ENCODE data around the gene C19orf12. TPM values are rescaled to one million over a fixed set of nuclear protein-coding genes. Genes with fewer than 3 reads are reported as not detected.

C19orf12 gene
- total RNA-seq, 1 experiment from 2014 or later = 10.0 TPM

DNA sequence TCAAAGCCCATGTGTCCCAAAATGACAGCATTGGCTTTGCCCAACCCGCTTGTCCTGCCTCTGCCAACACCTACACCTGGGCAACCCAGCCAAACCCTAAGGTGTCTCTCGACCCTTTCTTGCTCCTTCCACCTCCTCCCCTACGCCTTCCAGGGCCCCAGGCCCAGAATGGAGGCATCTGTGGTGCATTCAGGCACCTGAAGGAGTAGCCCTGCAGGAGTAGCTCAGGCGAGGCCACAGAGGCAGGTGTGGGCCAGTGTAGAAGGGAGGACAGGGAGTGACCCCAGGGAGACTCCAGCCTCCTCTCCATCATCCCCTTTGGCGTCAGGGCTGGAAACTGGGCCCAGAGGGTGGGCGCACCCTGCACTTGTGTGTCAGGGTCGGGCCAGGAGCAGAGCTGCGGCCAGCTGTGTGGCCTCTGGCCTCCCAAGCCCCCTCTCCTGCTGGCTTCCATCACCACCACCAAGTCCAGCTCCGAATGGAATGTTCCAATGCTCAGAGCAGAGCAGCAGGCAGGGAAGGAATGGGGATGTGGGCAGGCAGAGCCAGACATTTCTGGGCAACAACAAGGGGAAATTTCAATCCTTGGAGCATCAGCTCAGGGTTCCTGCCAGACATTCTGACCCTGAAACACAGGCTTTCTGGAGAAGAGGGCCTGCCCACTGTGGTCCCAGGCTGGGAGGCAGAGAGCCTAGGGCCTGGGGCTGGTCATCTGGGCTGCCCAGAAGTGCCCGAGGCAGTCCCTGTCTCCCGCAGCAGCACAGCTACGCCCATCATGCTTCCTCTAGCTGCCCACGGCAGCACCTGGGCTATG, 33.4 kb downstream of the C19orf12 start:
- BruUV-seq (replicated peaks) = no TSS peak
- intact Hi-C loops (cut with micrococcal nuclease) = no loop called here
- ATAC-seq = no peak
- no peaks in the 10 kb centered on the region for H3K27me3 ChIP-seq (ENCODE audit: insufficient read depth, low read length)
- ChIA-PET CTCF (no interaction called here), RAD21 (ENCODE audit: low non-redundant PET in 1 of 2, low total read pairs in 2 of 2, uncharacterized antibody in 2 of 2, unreplicated experiment in 2 of 2) (no interaction called here), POLR2A (no interaction called here)
- H3K9me3 ChIP-seq (ENCODE audit: control insufficient read depth in 1 of 2, insufficient read depth in 1 of 2, low read depth in 1 of 2, low read length in 2 of 2) = no peaks in the 10 kb centered on the region
- H3K36me3 ChIP-seq (ENCODE audit: control insufficient read depth in 1 of 2, insufficient read depth in 2 of 2, low read length in 2 of 2) = no peaks in the 10 kb centered on the region
- no peaks in the 10 kb centered on the region for H3K79me2 ChIP-seq (ENCODE audit: insufficient read depth, low read length)
- H4K20me1 ChIP-seq (ENCODE audit: insufficient read depth) = no peaks in the 10 kb centered on the region
- no peak overlapping the region for H3K4me2 ChIP-seq (ENCODE audit: low read length)
- TF ChIP-seq SRF (IDR thresholded peaks at IDR 0.05; ENCODE audit: low read depth) (no peak), ZFX (IDR thresholded peaks at IDR 0.05) (no peak), YY1 (IDR thresholded peaks at IDR 0.05; ENCODE audit: extremely low read depth, insufficient replicate concordance, low read depth, low read length) (no peak)
- TF ChIP-seq, protein P1, sequence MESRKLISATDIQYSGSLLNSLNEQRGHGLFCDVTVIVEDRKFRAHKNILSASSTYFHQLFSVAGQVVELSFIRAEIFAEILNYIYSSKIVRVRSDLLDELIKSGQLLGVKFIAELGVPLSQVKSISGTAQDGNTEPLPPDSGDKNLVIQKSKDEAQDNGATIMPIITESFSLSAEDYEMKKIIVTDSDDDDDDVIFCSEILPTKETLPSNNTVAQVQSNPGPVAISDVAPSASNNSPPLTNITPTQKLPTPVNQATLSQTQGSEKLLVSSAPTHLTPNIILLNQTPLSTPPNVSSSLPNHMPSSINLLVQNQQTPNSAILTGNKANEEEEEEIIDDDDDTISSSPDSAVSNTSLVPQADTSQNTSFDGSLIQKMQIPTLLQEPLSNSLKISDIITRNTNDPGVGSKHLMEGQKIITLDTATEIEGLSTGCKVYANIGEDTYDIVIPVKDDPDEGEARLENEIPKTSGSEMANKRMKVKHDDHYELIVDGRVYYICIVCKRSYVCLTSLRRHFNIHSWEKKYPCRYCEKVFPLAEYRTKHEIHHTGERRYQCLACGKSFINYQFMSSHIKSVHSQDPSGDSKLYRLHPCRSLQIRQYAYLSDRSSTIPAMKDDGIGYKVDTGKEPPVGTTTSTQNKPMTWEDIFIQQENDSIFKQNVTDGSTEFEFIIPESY (IDR thresholded peaks at IDR 0.05; ENCODE audit: extremely low read depth, insufficient replicate concordance, low read length) = no peak
- TF ChIP-seq, protein P2, sequence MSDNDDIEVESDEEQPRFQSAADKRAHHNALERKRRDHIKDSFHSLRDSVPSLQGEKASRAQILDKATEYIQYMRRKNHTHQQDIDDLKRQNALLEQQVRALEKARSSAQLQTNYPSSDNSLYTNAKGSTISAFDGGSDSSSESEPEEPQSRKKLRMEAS (IDR thresholded peaks at IDR 0.05) = no peak
- DNase-seq (ENCODE audit: low read depth, low spot score) = no peak
- H3K4me1 ChIP-seq (ENCODE audit: control insufficient read depth in 1 of 2, insufficient read depth in 2 of 2, low read length in 2 of 2) = no peaks in the 10 kb centered on the region
- no peak overlapping the region for H3K27ac ChIP-seq (ENCODE audit: low read depth, low read length)
- no peak overlapping the region for H3K9ac ChIP-seq (ENCODE audit: low read length)
- H2AFZ ChIP-seq (ENCODE audit: low read depth, low read length, poor library complexity, severe bottlenecking) = no peak overlapping the region
- H3K4me3 ChIP-seq (replicated peaks in 1 of 2; ENCODE audit: low read depth in 1 of 2, low read length in 2 of 2) = no peak overlapping the region
- H3K9me2 ChIP-seq (ENCODE audit: insufficient read depth) = no peaks in the 10 kb centered on the region

DNA sequence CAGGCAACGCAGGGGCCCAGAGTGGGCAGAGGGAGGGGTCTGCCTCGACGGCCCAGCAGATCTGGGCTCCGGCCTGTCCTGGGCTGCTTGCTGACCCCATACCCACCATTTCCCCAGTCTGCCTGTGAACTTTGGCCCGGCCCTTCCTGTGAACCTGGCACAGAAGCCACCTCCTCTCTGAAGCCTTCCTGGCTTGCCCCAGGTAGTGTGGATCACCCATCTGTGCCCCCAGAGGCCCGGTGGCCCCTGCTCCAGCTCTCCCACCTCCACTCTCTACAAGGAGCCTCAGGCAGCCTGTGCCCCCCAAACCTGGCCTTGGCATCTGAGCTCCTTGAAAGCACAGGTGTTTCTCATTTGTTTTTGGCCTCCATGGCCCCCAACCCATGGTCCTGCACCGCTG, 34.1 kb downstream of the C19orf12 start:
- no peaks in the 10 kb centered on the region for H3K9me3 ChIP-seq (ENCODE audit: control insufficient read depth in 1 of 2, insufficient read depth in 1 of 2, low read depth in 1 of 2, low read length in 2 of 2)
- POLR2A ChIA-PET = no interaction called here
- H3K4me2 ChIP-seq (ENCODE audit: low read length) = no peak overlapping the region
- no TSS peak for BruUV-seq (replicated peaks)
- H2AFZ ChIP-seq (ENCODE audit: low read depth, low read length, poor library complexity, severe bottlenecking) = no peak overlapping the region
- ATAC-seq (no peak), DNase-seq (ENCODE audit: low read depth, low spot score) (no peak)
- H3K79me2 ChIP-seq (ENCODE audit: insufficient read depth, low read length) = no peaks in the 10 kb centered on the region
- no peak overlapping the region for H3K27ac ChIP-seq (ENCODE audit: low read depth, low read length)
- no peaks in the 10 kb centered on the region for H3K4me1 ChIP-seq (ENCODE audit: control insufficient read depth in 1 of 2, insufficient read depth in 2 of 2, low read length in 2 of 2)
- no peaks in the 10 kb centered on the region for H3K27me3 ChIP-seq (ENCODE audit: insufficient read depth, low read length)
- no peak overlapping the region for H3K4me3 ChIP-seq (replicated peaks in 1 of 2; ENCODE audit: low read depth in 1 of 2, low read length in 2 of 2)
- intact Hi-C loops (cut with micrococcal nuclease) = no loop called here
- RAD21 ChIA-PET (ENCODE audit: low non-redundant PET in 1 of 2, low total read pairs in 2 of 2, uncharacterized antibody in 2 of 2, unreplicated experiment in 2 of 2) = no interaction called here
- H4K20me1 ChIP-seq (ENCODE audit: insufficient read depth) = no peaks in the 10 kb centered on the region
- no peaks in the 10 kb centered on the region for H3K36me3 ChIP-seq (ENCODE audit: control insufficient read depth in 1 of 2, insufficient read depth in 2 of 2, low read length in 2 of 2)
- no peaks in the 10 kb centered on the region for H3K9me2 ChIP-seq (ENCODE audit: insufficient read depth)
- CTCF ChIA-PET = no interaction called here
- no peak overlapping the region for H3K9ac ChIP-seq (ENCODE audit: low read length)
- no peak for TF ChIP-seq RAD21 (IDR thresholded peaks at IDR 0.05; ENCODE audit: low read depth)
- TF ChIP-seq YY1 (IDR thresholded peaks at IDR 0.05; ENCODE audit: extremely low read depth, insufficient replicate concordance, low read depth, low read length) = no peak
- TF ChIP-seq, protein P3, sequence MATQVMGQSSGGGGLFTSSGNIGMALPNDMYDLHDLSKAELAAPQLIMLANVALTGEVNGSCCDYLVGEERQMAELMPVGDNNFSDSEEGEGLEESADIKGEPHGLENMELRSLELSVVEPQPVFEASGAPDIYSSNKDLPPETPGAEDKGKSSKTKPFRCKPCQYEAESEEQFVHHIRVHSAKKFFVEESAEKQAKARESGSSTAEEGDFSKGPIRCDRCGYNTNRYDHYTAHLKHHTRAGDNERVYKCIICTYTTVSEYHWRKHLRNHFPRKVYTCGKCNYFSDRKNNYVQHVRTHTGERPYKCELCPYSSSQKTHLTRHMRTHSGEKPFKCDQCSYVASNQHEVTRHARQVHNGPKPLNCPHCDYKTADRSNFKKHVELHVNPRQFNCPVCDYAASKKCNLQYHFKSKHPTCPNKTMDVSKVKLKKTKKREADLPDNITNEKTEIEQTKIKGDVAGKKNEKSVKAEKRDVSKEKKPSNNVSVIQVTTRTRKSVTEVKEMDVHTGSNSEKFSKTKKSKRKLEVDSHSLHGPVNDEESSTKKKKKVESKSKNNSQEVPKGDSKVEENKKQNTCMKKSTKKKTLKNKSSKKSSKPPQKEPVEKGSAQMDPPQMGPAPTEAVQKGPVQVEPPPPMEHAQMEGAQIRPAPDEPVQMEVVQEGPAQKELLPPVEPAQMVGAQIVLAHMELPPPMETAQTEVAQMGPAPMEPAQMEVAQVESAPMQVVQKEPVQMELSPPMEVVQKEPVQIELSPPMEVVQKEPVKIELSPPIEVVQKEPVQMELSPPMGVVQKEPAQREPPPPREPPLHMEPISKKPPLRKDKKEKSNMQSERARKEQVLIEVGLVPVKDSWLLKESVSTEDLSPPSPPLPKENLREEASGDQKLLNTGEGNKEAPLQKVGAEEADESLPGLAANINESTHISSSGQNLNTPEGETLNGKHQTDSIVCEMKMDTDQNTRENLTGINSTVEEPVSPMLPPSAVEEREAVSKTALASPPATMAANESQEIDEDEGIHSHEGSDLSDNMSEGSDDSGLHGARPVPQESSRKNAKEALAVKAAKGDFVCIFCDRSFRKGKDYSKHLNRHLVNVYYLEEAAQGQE (IDR thresholded peaks at IDR 0.05; ENCODE audit: low read depth) = no peak
- TF ChIP-seq SP1 (IDR thresholded peaks at IDR 0.05; ENCODE audit: low read depth) = no peak
- TF ChIP-seq, protein P4, sequence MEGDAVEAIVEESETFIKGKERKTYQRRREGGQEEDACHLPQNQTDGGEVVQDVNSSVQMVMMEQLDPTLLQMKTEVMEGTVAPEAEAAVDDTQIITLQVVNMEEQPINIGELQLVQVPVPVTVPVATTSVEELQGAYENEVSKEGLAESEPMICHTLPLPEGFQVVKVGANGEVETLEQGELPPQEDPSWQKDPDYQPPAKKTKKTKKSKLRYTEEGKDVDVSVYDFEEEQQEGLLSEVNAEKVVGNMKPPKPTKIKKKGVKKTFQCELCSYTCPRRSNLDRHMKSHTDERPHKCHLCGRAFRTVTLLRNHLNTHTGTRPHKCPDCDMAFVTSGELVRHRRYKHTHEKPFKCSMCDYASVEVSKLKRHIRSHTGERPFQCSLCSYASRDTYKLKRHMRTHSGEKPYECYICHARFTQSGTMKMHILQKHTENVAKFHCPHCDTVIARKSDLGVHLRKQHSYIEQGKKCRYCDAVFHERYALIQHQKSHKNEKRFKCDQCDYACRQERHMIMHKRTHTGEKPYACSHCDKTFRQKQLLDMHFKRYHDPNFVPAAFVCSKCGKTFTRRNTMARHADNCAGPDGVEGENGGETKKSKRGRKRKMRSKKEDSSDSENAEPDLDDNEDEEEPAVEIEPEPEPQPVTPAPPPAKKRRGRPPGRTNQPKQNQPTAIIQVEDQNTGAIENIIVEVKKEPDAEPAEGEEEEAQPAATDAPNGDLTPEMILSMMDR (IDR thresholded peaks at IDR 0.05 in 2 of 3, conservative IDR thresholded peaks at IDR 0.05 in 1 of 3; ENCODE audit: borderline replicate concordance in 1 of 3, insufficient read depth in 1 of 3, low read depth in 2 of 3, low read length in 2 of 3) = no peak

All from HCT116 (cell line).